ENCODE measurements around the gene PMS2.
A peak's percentile ranks its signal among the peaks of the same experiment; 100 is the strongest.
"Not testable (repeated sequence)": the region's sequence is repeated elsewhere in the genome, so short reads cannot be mapped to it uniquely, and the experiment has no call there.

PMS2 gene, protein sequence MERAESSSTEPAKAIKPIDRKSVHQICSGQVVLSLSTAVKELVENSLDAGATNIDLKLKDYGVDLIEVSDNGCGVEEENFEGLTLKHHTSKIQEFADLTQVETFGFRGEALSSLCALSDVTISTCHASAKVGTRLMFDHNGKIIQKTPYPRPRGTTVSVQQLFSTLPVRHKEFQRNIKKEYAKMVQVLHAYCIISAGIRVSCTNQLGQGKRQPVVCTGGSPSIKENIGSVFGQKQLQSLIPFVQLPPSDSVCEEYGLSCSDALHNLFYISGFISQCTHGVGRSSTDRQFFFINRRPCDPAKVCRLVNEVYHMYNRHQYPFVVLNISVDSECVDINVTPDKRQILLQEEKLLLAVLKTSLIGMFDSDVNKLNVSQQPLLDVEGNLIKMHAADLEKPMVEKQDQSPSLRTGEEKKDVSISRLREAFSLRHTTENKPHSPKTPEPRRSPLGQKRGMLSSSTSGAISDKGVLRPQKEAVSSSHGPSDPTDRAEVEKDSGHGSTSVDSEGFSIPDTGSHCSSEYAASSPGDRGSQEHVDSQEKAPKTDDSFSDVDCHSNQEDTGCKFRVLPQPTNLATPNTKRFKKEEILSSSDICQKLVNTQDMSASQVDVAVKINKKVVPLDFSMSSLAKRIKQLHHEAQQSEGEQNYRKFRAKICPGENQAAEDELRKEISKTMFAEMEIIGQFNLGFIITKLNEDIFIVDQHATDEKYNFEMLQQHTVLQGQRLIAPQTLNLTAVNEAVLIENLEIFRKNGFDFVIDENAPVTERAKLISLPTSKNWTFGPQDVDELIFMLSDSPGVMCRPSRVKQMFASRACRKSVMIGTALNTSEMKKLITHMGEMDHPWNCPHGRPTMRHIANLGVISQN

DNA sequence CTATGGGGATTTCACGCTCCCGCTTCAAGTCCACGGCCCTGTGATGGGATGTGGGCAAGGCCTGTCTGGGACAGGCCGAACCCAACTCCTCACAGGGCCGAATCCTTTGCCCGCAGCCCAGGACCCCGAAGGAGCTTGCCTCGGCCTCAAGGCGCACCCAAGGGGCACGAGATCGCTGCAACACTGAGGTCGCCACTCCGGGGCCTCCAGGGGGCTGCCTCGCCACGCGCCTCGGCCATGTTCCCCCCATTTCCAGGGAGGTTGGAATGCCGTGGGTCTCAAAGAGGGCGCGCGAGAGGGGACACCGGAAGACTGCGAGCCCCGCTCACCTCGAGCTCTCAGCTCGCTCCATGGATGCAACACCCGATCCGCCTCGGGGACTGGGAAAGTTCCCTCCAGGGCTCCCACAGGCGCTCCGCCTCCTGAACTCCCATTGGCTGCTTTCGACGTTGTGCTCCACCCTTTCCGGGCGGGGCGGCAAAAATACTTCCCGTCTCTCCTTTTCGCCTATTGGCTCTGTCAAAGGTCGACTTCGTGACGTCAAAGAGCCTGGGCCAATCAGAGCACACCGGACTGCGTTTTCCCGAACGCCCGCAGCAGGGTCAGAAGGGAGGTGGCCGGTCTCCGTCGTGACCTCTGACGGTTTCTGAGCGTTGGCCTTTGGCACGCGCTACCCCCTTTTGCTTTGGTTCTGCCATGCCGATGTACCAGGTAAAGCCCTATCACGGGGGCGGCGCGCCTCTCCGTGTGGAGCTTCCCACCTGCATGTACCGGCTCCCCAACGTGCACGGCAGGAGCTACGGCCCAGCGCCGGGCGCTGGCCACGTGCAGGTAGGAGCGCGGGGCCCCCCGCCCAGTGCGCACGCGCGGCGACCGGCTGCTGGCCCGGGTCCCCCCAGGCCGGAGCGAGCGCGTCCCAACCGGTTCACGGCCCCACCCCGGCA is at the start of gene PMS2, which contains the start of gene AIMP2:
TSS of gene PMS2 (minus strand) at position 382 of the 944 bp plus-strand sequence. CDS start at position 352, 30 bp downstream.
TSS of gene AIMP2 (plus strand) at position 605 of the 944 bp plus-strand sequence. CDS start at position 697, 92 bp downstream.
- Histone ChIP-seq H3K4me3 (ENCODE audit: low read depth in 1 of 5, low read length in 5 of 5) (peak within 1 kb of the TSS; percentile 71 to 93 (median 82)), H3K9ac (ENCODE audit: low read length in 5 of 5) (peak within 1 kb of the TSS; percentile 76 to 88 (median 79)), H3K27ac (ENCODE audit: low read depth, low read length) (peak within 1 kb of the TSS; percentile 92), H3K4me1 (ENCODE audit: control insufficient read depth in 5 of 5, insufficient read depth in 5 of 5, low read length in 5 of 5) (peaks cover 4 to 46% (median 17%) of the 10 kb centered on the region in 5 donors), H3K27me3 (ENCODE audit: control insufficient read depth in 5 of 5, insufficient read depth in 4 of 5, low read length in 5 of 5) (peaks cover 0 to 3% (median 0%) of the 10 kb centered on the region in 5 donors), H3K9me3 (ENCODE audit: control insufficient read depth in 5 of 5, low read length in 5 of 5) (no peaks in the 10 kb centered on the region), H3K36me3 (ENCODE audit: control insufficient read depth in 5 of 5, insufficient read depth in 5 of 5, low read length in 5 of 5) (peaks cover 0 to 16% (median 3%) of the 10 kb centered on the region in 5 donors)

DNA sequence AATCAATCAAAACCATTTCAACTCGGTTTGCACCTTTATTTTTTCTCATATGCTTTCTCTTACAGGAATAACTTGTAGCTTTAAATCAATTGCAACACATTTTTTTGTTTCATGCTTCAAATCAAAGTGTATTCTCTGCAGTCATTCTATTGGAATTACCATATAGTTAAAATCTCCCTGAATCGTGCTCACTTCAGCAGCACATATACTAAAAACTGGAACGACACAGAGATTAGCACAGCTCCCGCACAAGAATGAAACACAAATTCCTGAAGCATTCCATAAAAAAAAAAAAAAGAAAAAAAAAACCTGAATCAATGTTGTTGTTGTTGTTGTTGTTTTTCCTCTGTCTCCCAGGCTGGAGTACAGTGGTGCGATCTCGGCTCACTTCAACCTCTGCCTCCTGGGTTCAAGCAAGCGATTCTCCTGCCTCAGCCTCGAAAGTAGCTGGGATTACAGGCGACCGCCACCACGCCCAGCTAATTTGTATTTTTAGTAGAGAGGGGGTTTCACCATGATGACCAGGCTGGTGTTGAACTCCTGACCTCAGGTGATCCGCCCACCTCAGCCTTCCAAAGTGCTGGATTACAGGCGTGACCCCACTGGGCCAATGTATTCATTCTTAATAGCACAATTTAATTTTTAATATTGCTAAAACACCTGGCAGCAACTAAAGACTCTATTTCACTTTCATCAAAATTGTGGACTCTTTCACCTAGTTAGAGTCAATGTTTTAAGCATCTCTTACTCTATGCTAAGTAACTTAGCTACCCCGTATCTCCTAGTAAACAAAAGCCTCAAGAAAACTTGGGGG is 48.7 kb upstream of the PMS2 start:
- Histone ChIP-seq H3K9me3 (ENCODE audit: control insufficient read depth in 5 of 5, low read length in 5 of 5) (no peaks in the 10 kb centered on the region), H3K36me3 (ENCODE audit: control insufficient read depth in 5 of 5, insufficient read depth in 5 of 5, low read length in 5 of 5) (peaks cover 0 to 8% (median 5%) of the 10 kb centered on the region in 5 donors), H3K27me3 (ENCODE audit: control insufficient read depth in 5 of 5, insufficient read depth in 4 of 5, low read length in 5 of 5) (no peaks in the 10 kb centered on the region), H3K9ac (ENCODE audit: low read length in 5 of 5) (peak overlapping the region in 1 of 5 donors; percentile 52), H3K27ac (ENCODE audit: low read depth, low read length) (peak overlapping the region; percentile 80), H3K4me1 (ENCODE audit: control insufficient read depth in 5 of 5, insufficient read depth in 5 of 5, low read length in 5 of 5) (peaks cover 0 to 22% (median 20%) of the 10 kb centered on the region in 5 donors), H3K4me3 (ENCODE audit: low read depth in 1 of 5, low read length in 5 of 5) (peak overlapping the region in 4 of 5 donors; percentile 75 to 91 (median 86))

DNA sequence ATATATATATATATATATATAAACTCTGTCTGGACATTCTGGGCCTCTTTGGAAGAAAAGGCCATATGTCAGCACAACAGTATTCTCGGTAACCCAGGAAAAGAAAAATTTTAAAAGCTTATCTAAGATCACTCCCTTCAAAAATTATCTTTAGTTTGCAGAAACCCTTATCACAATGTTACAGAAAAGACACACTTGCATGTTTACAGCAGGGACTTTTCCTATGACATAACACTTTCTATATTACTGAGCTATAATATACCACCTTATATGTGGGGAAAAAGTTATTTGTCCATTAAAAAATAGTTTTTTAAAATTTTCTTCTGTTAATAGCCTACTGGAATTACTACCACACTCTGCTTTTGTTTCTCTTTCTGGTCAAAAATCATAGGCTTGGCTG is 47.8 kb upstream of the PMS2 start:
- Histone ChIP-seq H3K36me3 (ENCODE audit: control insufficient read depth in 5 of 5, insufficient read depth in 5 of 5, low read length in 5 of 5) (peaks cover 0 to 8% (median 6%) of the 10 kb centered on the region in 5 donors), H3K27ac (ENCODE audit: low read depth, low read length) (no peak overlapping the region), H3K9ac (ENCODE audit: low read length in 5 of 5) (no peak overlapping the region), H3K27me3 (ENCODE audit: control insufficient read depth in 5 of 5, insufficient read depth in 4 of 5, low read length in 5 of 5) (no peaks in the 10 kb centered on the region), H3K4me3 (ENCODE audit: low read depth in 1 of 5, low read length in 5 of 5) (no peak overlapping the region), H3K4me1 (ENCODE audit: control insufficient read depth in 5 of 5, insufficient read depth in 5 of 5, low read length in 5 of 5) (peaks cover 0 to 22% (median 20%) of the 10 kb centered on the region in 5 donors), H3K9me3 (ENCODE audit: control insufficient read depth in 5 of 5, low read length in 5 of 5) (no peaks in the 10 kb centered on the region)

DNA sequence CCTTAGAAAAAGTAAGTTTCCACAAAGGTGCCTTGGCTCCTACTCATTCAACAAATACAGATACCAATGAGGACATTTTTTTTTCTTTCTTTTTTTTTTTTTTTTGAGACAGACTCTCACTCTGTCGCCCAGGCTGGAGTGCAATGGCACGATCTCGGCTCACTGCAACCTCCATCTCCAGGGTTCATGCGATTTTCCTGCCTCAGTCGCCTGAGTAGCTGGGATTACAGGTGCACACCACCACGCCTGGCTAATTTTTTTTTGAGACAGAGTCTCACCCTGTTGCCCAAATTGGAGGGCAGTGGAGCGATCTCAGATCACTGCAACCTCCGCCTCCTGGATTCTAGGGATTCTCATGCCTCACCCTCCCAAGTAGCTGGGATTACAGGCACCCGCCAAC is 42.3 kb upstream of the PMS2 start:
- H3K9ac ChIP-seq (ENCODE audit: low read length in 5 of 5); H3K27ac ChIP-seq (ENCODE audit: low read depth, low read length); H3K27me3 ChIP-seq (ENCODE audit: control insufficient read depth in 5 of 5, insufficient read depth in 4 of 5, low read length in 5 of 5); H3K4me3 ChIP-seq (ENCODE audit: low read depth in 1 of 5, low read length in 5 of 5); H3K9me3 ChIP-seq (ENCODE audit: control insufficient read depth in 5 of 5, low read length in 5 of 5); H3K4me1 ChIP-seq (ENCODE audit: control insufficient read depth in 5 of 5, insufficient read depth in 5 of 5, low read length in 5 of 5): not testable (repeated sequence)
- peaks cover 14 to 47% (median 30%) of the 10 kb centered on the region in 5 donors for H3K36me3 ChIP-seq (ENCODE audit: control insufficient read depth in 5 of 5, insufficient read depth in 5 of 5, low read length in 5 of 5)

DNA sequence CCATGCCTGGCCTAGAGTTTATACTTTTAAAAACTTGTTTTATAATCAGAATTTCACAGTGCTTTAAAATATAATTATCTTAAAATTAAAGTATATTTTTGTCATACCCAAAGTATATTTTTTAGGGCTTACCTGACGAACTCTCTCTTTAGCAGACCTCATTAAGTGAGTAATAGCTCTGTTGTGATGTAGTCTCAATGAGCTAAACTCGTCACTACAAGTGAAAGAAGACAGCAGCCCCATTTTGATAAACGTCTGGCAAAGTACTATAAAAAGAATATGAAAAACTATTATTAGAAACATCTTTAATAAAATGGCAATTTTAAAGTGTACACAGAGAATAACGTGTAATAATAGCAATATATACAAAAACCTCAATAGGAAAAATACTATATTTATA is 40.9 kb upstream of the PMS2 start:
- no peaks in the 10 kb centered on the region for H3K9me3 ChIP-seq (ENCODE audit: control insufficient read depth in 5 of 5, low read length in 5 of 5)
- H3K36me3 ChIP-seq (ENCODE audit: control insufficient read depth in 5 of 5, insufficient read depth in 5 of 5, low read length in 5 of 5), result peaks cover 19 to 59% (median 39%) of the 10 kb centered on the region in 5 donors

DNA sequence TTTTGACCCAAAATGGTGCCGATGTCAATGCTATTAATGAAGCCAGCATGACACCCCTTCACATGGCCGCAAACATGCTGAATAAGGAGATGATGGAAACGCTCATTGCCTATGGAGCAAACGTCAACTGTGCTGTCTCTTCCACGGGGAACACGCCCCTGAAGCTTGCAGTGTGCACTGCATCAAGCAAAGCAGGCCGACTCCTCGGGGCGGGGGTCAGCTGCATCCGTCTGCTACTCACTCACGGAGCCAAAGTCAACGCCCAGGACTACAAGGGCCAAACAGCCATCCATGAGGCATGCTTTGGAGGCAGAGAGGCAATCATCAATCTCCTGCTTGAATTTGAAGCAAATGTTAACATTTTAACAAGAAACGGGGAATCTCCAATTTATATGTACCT is 26.8 kb upstream of the PMS2 start:
- peaks cover 24 to 86% (median 71%) of the 10 kb centered on the region in 5 donors for H3K36me3 ChIP-seq (ENCODE audit: control insufficient read depth in 5 of 5, insufficient read depth in 5 of 5, low read length in 5 of 5)
- H3K4me3 ChIP-seq (ENCODE audit: low read depth in 1 of 5, low read length in 5 of 5), result no peak overlapping the region
- no peak overlapping the region for H3K9ac ChIP-seq (ENCODE audit: low read length in 5 of 5)
- H3K27ac ChIP-seq (ENCODE audit: low read depth, low read length), result no peak overlapping the region
- H3K4me1 ChIP-seq (ENCODE audit: control insufficient read depth in 5 of 5, insufficient read depth in 5 of 5, low read length in 5 of 5), result no peaks in the 10 kb centered on the region
- no peaks in the 10 kb centered on the region for H3K9me3 ChIP-seq (ENCODE audit: control insufficient read depth in 5 of 5, low read length in 5 of 5)
- no peaks in the 10 kb centered on the region for H3K27me3 ChIP-seq (ENCODE audit: control insufficient read depth in 5 of 5, insufficient read depth in 4 of 5, low read length in 5 of 5)

More for the DNA sequence above, 40.9 kb upstream of the PMS2 start:
- H3K4me1 ChIP-seq (ENCODE audit: control insufficient read depth in 5 of 5, insufficient read depth in 5 of 5, low read length in 5 of 5), result no peaks in the 10 kb centered on the region
- H3K9ac ChIP-seq (ENCODE audit: low read length in 5 of 5), result no peak overlapping the region
- no peaks in the 10 kb centered on the region for H3K27me3 ChIP-seq (ENCODE audit: control insufficient read depth in 5 of 5, insufficient read depth in 4 of 5, low read length in 5 of 5)
- H3K4me3 ChIP-seq (ENCODE audit: low read depth in 1 of 5, low read length in 5 of 5), result no peak overlapping the region
- H3K27ac ChIP-seq (ENCODE audit: low read depth, low read length), result no peak overlapping the region

DNA sequence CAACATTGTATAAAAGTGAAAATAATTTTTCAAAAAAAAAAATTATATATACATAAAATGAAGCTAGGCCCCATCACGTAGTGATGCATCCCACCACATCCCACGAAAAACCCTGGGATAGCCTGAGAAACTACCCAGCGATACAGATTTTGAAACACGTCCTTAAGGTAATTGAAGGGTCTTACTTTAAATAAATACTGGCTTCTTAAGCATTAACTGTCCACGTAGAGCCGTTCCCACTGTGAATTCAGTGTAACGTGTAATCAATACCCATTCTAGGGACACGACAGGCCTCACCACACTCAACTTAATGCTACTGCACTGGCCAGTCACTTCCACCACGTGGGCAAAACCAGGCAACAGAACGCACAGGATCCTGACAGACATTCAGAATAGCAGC is 26.3 kb upstream of the PMS2 start:
- Histone ChIP-seq H3K27ac (ENCODE audit: low read depth, low read length) (no peak overlapping the region), H3K9ac (ENCODE audit: low read length in 5 of 5) (no peak overlapping the region), H3K27me3 (ENCODE audit: control insufficient read depth in 5 of 5, insufficient read depth in 4 of 5, low read length in 5 of 5) (no peaks in the 10 kb centered on the region), H3K36me3 (ENCODE audit: control insufficient read depth in 5 of 5, insufficient read depth in 5 of 5, low read length in 5 of 5) (peaks cover 24 to 86% (median 67%) of the 10 kb centered on the region in 5 donors), H3K9me3 (ENCODE audit: control insufficient read depth in 5 of 5, low read length in 5 of 5) (no peaks in the 10 kb centered on the region), H3K4me1 (ENCODE audit: control insufficient read depth in 5 of 5, insufficient read depth in 5 of 5, low read length in 5 of 5) (no peaks in the 10 kb centered on the region), H3K4me3 (ENCODE audit: low read depth in 1 of 5, low read length in 5 of 5) (no peak overlapping the region)

DNA sequence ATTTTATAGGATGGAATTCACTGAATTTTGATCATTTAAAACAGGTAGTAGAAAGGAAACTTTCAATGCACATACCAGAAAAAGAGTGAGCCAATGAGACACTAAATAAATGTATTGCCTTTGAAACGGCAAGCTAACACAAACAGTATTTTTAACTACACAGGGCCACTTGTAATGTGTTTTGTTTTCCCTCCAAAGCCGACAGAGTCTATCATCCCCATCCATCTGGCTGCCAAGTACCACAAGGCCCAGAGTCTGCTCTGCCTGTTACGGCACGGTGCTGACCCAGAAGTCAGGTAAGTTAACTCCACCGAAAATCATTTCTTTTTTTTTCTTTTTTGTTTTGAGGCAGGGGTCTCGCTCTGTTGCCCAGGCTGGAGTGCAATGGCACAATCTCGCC is 23.8 kb upstream of the PMS2 start:
- Histone ChIP-seq H3K36me3 (ENCODE audit: control insufficient read depth in 5 of 5, insufficient read depth in 5 of 5, low read length in 5 of 5) (peaks cover 26 to 85% (median 64%) of the 10 kb centered on the region in 5 donors), H3K27me3 (ENCODE audit: control insufficient read depth in 5 of 5, insufficient read depth in 4 of 5, low read length in 5 of 5) (no peaks in the 10 kb centered on the region)

More for the DNA sequence above, 23.8 kb upstream of the PMS2 start:
- Histone ChIP-seq H3K4me1 (ENCODE audit: control insufficient read depth in 5 of 5, insufficient read depth in 5 of 5, low read length in 5 of 5) (no peaks in the 10 kb centered on the region), H3K9ac (ENCODE audit: low read length in 5 of 5) (no peak overlapping the region), H3K4me3 (ENCODE audit: low read depth in 1 of 5, low read length in 5 of 5) (no peak overlapping the region), H3K27ac (ENCODE audit: low read depth, low read length) (no peak overlapping the region), H3K9me3 (ENCODE audit: control insufficient read depth in 5 of 5, low read length in 5 of 5) (no peaks in the 10 kb centered on the region)

All from subcutaneous abdominal adipose tissue (tissue), 5 donors.